ENCODE results near the gene LARGE1.

Gene LARGE1

GRCh38 chr22:33920197-33920540, at the start of gene LARGE1:
Gene LARGE1 (minus strand): TSS chr22:33920476.
- DNase-seq = no peak

DNA sequence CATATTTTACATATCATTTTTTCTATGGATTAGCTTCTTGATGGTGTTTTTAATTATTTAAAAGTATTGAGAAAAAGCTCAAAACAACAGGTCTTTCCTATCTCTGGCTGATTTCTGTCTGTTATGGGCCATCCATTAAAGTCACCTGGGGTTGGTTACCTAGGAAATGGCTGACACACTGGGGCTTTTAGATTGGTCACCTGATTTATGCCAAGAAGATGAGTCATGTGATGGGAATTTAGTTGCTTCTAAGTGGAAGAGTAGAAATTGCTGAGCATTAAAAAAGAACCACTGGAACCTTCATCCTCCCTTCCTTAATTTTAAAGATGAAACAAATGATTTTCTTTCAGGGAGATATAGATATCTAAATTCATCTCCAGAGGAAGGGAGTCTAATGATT, 48.8 kb upstream of the LARGE1 start:
- DNase-seq = no peak

DNA sequence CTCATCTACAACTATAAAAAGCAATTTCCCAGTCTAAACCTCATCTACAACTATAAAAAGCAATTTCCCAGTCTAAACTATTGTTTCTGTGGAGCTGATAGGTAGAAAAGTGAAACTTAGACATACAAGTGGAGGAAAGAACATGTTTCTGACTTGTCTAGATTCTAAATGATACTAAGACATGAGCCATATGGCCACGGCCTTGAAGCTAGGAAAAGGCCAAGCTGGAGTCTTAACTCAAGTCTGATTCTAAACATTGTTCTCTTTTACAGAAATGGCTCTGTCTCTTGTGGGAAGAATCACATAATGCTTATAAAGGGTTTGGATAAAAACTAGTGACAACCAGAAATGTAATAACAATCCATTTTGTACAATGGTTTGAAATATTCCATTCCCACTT, 43.8 kb upstream of the LARGE1 start:
- no peak for DNase-seq

DNA sequence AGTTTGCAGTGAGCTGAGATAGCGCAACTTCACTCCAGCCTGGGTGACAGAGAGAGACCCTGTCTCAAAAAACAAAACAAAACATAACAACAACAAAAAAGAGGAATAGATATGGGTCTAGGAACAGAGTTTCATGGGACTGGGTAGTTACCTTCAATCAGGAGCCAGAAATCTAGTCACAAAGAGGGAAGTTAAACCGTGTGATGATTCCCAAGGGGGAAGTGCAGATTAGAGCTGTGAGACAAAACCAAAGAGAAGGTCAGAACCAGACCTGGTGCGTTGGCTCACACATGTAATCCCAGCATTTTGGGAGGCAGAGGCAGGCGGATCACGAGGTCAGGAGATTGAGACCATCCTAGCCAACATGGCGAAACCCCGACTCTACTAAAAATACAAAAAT, 42.1 kb upstream of the LARGE1 start:
- no peak for DNase-seq

- no peak for DNase-seq
Observed at GRCh38 chr22:33958741-33959140, 38.5 kb upstream of the LARGE1 start.

DNA sequence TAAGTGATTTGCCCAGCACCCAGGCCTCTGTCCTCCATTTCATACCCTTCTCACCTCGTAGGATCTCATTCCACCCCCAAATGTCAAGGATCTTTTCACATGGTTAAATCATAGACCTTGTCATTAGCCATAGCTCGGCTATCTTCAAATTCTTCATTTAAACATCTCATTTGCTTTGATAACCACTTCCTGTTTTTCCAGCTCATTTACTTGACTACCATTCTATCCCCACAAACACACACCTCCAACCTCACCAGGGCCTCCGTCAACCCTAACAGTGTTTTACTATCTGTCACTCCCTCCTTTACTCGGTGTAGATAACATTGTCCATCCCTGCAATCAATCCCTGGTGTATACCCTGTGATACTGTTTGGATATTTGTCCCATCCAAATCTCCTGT, 36.8 kb upstream of the LARGE1 start:
- no peak for DNase-seq

DNA sequence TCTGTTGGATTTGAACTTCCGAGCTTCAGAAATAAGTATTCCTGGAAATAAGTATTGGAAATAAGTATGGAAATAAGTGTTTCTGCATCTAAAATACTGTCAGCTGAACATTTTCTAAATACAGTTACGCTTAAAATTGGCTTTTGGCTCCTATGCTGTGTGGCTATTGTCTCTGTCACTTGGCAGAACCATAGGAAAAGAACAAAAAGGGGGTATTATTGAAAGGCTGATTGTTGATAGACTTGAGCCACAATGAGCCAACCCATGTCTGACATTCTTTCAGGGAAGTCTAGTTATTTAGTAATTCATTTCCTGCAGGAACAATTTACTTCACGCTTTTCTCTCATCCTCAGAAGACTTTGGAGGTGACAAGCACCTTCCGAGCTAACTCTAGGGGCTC, 32.5 kb upstream of the LARGE1 start:
- DNase-seq = no peak

- DNase-seq = no peak
Observed at GRCh38 chr22:33940741-33941140, 20.5 kb upstream of the LARGE1 start.

DNA sequence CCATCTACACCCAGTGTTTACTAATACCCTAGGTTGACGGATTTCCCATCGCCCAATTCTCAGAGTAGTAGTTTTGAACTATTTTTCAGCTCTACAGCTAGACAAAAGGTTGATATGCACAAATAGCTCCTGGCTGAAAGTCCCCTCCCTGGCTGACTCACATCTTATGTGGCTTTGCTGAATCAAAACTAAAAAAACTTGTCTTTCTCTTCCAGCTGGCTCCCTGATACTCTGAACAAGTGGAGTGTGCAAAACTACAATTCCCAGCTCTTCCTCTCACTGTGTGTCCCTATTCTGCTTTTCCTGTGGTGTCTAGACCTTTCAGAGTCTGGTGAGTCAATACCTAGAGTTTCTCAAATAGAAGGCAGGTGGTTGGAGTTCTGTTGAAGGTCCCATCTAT, 12.7 kb upstream of the LARGE1 start:
- DNase-seq = no peak

- no peak for DNase-seq
Observed at GRCh38 chr22:33931406-33931805, 11.1 kb upstream of the LARGE1 start.

GRCh38 chr22:33927752-33928151, 7.5 kb upstream of the LARGE1 start:
- no peak for DNase-seq

DNA sequence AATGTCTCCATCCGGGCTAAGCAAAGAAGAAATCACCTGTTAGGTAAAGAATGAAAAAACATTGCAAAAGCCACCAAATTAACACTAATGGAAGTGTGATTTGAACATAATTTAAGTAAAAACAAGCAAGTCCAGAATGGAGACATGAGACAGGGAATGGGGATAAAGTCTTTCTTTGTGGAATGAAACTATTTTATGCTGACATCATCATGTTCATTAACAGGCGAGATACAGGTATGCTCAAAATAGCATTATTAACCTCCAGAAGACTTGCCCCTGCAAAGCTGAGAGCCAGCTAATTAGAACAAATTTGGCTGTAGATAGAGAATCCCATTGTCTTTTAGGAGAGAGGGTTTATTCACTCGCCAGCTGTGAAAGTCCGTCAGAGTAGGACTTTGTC, 4.9 kb upstream of the LARGE1 start:
- DNase-seq = no peak

DNA sequence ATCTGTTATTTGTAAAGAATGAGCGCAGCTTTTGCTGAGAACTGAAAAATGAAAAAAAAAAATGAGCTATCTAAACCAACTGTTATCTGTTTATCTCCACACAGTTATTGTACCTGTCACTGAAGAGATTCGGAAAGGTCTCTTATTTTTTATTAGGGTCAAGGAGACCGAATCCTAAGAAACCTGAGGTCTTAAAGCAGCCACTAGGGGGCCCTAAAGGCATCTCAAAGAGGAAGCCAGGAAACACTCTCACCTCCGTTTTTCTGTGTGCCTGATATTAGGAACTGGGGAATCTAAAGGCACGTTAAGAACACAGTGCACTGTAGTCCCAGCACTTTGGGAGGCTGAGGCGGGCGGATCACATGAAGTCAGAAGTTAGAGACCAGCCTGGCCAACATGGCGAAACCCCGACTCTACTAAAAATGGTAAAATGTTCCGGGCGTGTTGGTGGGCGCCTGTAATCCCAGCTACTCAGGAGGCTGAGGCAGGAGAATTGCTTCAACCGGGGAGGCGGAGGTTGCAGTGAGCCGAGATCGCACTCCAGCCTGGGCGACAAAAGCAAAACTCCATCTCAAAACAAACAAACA, 3.5 kb upstream of the LARGE1 start:
- DNase-seq = no peak

DNA sequence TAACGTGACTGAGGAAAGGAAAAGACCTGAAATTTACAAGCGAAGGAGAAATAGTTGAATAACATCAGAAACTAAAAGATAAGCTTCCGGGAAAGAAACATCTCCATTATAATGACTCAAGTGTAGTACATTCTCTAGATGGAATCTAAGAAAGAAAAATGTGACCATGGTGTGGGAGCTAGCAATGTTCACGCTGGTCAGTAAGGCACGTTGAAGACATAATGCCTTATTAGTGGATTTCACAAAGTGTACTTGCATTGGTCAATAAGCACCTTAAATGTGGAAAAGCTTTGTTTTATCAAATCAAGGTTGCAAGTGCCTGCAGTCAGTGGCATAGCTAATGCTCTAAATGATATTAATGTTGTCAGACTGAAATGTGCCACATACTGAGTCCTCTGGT, 2.8 kb upstream of the LARGE1 start:
- DNase-seq = no peak

GRCh38 chr22:33922349-33922681, 2.0 kb upstream of the LARGE1 start:
- no peak for DNase-seq

- DNase-seq = peak; percentile 21
Observed at GRCh38 chr22:33921525-33922348, 1.5 kb upstream of the LARGE1 start.

- DNase-seq = peak; percentile 91
Observed at GRCh38 chr22:33920927-33921524, 750 bp upstream of the LARGE1 start.

- DNase-seq = peak; percentile 27
Observed at GRCh38 chr22:33919391-33920196, 682 bp downstream of the LARGE1 start.

GRCh38 chr22:33918676-33919365, 1.5 kb downstream of the LARGE1 start:
- no peak for DNase-seq

DNA sequence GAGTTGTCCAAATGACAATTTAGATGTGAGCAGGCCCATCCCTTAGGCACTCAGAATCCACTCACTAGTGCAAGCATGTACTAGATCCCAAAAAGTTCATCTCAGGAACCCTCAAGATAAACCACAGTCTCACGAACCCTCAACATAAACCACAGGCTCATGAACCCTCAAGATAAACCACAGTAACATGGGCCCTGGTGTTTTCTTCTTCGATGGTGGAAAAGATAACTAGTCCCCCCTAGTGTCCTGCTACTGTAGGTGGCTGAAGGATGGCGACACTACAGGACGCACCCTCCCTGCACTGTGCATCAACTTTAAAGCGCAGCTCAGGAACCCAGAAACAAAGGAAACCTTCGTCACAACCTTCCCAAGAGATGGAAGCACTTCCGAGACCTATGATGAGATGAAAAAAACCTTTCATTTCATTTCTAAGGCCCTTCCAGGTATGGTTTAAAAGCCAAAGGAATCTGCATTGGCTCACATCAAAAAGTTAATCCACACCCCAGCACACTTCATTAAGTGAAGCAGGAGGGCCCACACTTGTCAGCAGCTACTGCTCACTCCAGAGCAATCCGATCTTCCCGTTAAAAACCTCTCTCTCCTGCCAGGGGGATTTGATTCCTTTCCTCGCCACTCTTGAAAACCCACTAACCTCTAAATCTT, 2.4 kb downstream of the LARGE1 start:
- no peak for DNase-seq

- no peak for DNase-seq
Observed at GRCh38 chr22:33914699-33915098, 5.6 kb downstream of the LARGE1 start.

DNA sequence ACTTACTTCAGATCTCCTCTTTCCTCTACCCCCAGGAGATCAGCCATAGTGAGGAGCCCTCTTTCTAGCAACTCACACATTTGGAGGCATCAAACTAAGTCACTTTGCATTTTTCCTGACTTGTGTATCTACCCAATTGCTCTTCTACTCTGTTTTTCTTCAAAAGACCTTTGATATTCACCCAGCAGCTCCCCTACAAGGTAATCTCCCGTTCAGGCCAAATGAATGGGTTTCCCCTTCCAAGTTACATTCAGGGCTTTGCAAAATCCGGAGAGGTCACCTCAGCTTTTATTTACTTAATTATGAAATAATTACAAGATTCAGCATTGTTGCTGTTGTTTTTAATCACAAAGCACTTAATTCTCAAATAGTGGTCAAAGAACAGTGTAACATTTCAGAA, 6.1 kb downstream of the LARGE1 start:
- no peak for DNase-seq

DNA sequence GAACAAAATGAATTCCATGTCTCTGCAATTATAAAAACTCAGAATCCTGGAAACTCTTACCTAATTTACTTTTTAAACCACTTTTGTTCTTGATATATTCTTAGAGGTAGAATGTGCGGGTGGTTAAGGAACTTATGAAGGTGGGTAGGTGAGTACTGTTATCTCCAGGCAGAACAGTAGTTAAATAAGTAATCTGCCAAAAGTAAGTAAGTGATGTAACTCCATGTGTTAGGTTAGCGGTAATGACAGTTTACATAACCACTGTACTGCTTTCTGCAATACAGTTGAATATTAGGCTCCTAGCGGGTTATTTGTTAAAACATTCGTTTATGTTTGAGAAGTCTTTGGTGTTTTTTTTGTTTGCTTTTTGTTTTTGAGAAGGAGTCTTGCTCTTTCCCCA, 7.1 kb downstream of the LARGE1 start:
- no peak for DNase-seq
